Neural progenitor cell (in vitro differentiated cells): ENCODE data around the gene RPL10A.

Experiments
- EZH2 ChIP-seq: fragments of 200-600 bp; sonication (generic); IDR thresholded peaks from 2 replicates; pipeline ENCODE4 v1.6.1; 2017; ENCODE audit warnings: antibody characterized with exemption, mild to moderate bottlenecking, moderate library complexity
- EZH2phosphoT487 ChIP-seq: fragments of 200-600 bp; sonication (generic); IDR thresholded peaks from 2 replicates; pipeline ENCODE4 v1.6.1; 2017; ENCODE audit warnings: antibody characterized with exemption
- TF ChIP-seq, protein P1 (sequence below): fragments of 200-600 bp; sonication (generic); IDR thresholded peaks from 2 replicates; pipeline ENCODE4 v1.5.1; 2017; ENCODE audit warnings: antibody characterized with exemption, mild to moderate bottlenecking

DNA sequence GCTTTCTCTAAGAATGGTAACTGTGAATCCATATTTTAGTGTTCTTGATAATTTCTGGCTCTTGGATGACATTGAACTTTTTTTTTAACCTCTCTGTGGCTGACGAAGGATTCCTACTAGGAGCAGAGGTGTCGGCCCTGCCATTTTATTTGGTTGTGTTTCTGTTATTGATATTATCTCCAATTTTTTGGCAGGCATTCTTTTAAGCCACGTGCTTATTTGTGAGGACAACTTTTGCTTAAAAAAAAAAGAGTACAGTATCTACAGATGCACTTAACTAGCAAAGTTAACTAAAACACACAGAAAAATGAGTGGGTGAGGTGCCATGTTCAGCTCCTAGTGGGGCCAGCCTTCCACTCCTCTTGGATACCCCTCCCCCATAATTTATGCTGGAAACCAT lies 15.0 kb upstream of the RPL10A start:
- TF ChIP-seq, protein P1, sequence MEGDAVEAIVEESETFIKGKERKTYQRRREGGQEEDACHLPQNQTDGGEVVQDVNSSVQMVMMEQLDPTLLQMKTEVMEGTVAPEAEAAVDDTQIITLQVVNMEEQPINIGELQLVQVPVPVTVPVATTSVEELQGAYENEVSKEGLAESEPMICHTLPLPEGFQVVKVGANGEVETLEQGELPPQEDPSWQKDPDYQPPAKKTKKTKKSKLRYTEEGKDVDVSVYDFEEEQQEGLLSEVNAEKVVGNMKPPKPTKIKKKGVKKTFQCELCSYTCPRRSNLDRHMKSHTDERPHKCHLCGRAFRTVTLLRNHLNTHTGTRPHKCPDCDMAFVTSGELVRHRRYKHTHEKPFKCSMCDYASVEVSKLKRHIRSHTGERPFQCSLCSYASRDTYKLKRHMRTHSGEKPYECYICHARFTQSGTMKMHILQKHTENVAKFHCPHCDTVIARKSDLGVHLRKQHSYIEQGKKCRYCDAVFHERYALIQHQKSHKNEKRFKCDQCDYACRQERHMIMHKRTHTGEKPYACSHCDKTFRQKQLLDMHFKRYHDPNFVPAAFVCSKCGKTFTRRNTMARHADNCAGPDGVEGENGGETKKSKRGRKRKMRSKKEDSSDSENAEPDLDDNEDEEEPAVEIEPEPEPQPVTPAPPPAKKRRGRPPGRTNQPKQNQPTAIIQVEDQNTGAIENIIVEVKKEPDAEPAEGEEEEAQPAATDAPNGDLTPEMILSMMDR: no peak
- TF ChIP-seq EZH2: no peak
- no peak for TF ChIP-seq EZH2phosphoT487
